K562 (cell line): ENCODE measurements around the gene SHISA4. TPM values are rescaled to one million over a fixed set of nuclear protein-coding genes. Genes with fewer than 3 reads are reported as not detected.

Source experiments
- CCAR2 ChIP-seq: fragments of 200-400 bp; formaldehyde crosslinking; IDR thresholded peaks from 2 replicates; pipeline ENCODE4 v1.6.1; 2017; ENCODE audit warnings: mild to moderate bottlenecking, low read depth, low read length
- DPF2 ChIP-seq: fragments of 450-650 bp; IDR thresholded peaks from 2 replicates; pipeline ENCODE4 v1.6.1; 2016
- HNRNPLL ChIP-seq: fragments of 200-400 bp; formaldehyde crosslinking; IDR thresholded peaks from 2 replicates; pipeline ENCODE4 v1.6.1; 2017; ENCODE audit warnings: low read length, low read depth, mild to moderate bottlenecking; ENCODE audit not compliant: poor library complexity, severe bottlenecking
- LEF1 ChIP-seq: fragments of 450-650 bp; IDR thresholded peaks from 2 replicates; pipeline ENCODE4 v1.6.1; 2016; ENCODE audit warnings: mild to moderate bottlenecking
- NR1H2 ChIP-seq: sonication (generic); formaldehyde crosslinking; IDR thresholded peaks from 2 replicates; pipeline ENCODE4 v1.4.0; 2020; ENCODE audit warnings: mild to moderate bottlenecking, missing genetic modification reagents
- PATZ1 ChIP-seq: fragments of 250-450 bp; sonication (Bioruptor Pico); IDR thresholded peaks from 2 replicates; pipeline ENCODE4 v1.5.0; 2020; ENCODE audit warnings: mild to moderate bottlenecking, borderline replicate concordance
- REST ChIP-seq, 2 experiments: fragments of 450-650 bp; formaldehyde crosslinking in 1 of 2; IDR thresholded peaks; 2 replicates each; pipeline versions ENCODE4 v1.4.0 to v1.6.1; 2014 to 2020; ENCODE audit warnings: mild to moderate bottlenecking in 2 of 2, borderline replicate concordance in 1 of 2, low read depth in 1 of 2
- TAL1 ChIP-seq: fragments of 450-650 bp; IDR thresholded peaks from 2 replicates; pipeline ENCODE4 v1.6.1; 2016; ENCODE audit warnings: mild to moderate bottlenecking
- YBX1 ChIP-seq: fragments of 450-650 bp; IDR thresholded peaks from 2 replicates; pipeline ENCODE4 v1.7.1; 2016; ENCODE audit warnings: mild to moderate bottlenecking
- ZBTB2 ChIP-seq: fragments of 450-650 bp; IDR thresholded peaks from 2 replicates; pipeline ENCODE4 v1.6.1; 2016; ENCODE audit warnings: antibody characterized with exemption
- ZNF133 ChIP-seq: fragments of 250-450 bp; sonication (Bioruptor Pico); IDR thresholded peaks from 2 replicates; pipeline ENCODE4 v1.4.0; 2020; ENCODE audit warnings: mild to moderate bottlenecking
- ZNF184 ChIP-seq: sonication (generic); formaldehyde crosslinking; IDR thresholded peaks from 2 replicates; pipeline ENCODE4 v1.5.0; 2020; ENCODE audit warnings: missing genetic modification reagents
- ZNF253 ChIP-seq: fragments of 250-450 bp; sonication (Bioruptor Pico); conservative IDR thresholded peaks from 2 replicates; pipeline ENCODE4 v1.6.1; 2021; ENCODE audit warnings: mild to moderate bottlenecking
- polyA plus RNA-seq, 8 experiments: library from polyadenylated mRNA; depleted of rRNA in 4 of 8; stranded (reverse) in 5 of 8; unstranded in 3 of 8; fragments of >200 nt; fragmentation: Nextera tagmentation in 2 of 8; fragmentation: Illumina TruSeq in 1 of 8; extraction: Ambion mirVana in 2 of 8; extraction: Trizol in 1 of 8; gene quantifications; 2 replicates each; pipeline versions ENCODE4 v1.2.1 to v1.2.3, GENCODE V29; 2011 to 2014; ENCODE audit warnings: inconsistent platforms in 1 of 8, missing spikeins in 1 of 8
- total RNA-seq, 7 experiments: library from RNA; depleted of rRNA in 6 of 7; stranded (reverse); fragments of >200 nt in 6 of 7; fragmentation: Illumina TruSeq in 2 of 7; extraction: Trizol in 2 of 7; gene quantifications; 2 replicates each; pipeline versions ENCODE4 v1.2.1 to v1.2.3, GENCODE V29; 2011 to 2021; ENCODE audit warnings: low replicate concordance in 1 of 7
- TF ChIP-seq, protein P1 (sequence below): fragments of 250-450 bp; sonication (Bioruptor Pico); IDR thresholded peaks from 2 replicates; pipeline ENCODE4 v1.8.0; 2022; ENCODE audit warnings: inconsistent platforms, mild to moderate bottlenecking, moderate library complexity, borderline replicate concordance

SHISA4 gene
- total and polyA plus RNA-seq, 9 of the 15 experiments (the other 6 are each of a cell fraction or from before 2014, with no cell fraction given) = 0.15 to 0.95 (median 0.68) TPM; not detected in 2

- TF ChIP-seq REST (IDR thresholded peaks at IDR 0.05; ENCODE audit: borderline replicate concordance) (peak; percentile 19; the same call in 1 of the 2 replicates), REST (CRISPR knock-in tag; IDR thresholded peaks at IDR 0.05; ENCODE audit: low read depth) (no peak), PATZ1 (no peak), LEF1 (peak; percentile 92), TAL1 (peak; percentile 31; the same call in 1 of the 2 replicates), ZNF133 (no peak), ZNF184 (CRISPR knock-in tag) (no peak), DPF2 (peak; percentile 81), HNRNPLL (no peak), NR1H2 (CRISPR knock-in tag) (no peak), CCAR2 (no peak), ZBTB2 (peak; percentile 75; the same call in 1 of the 2 replicates), YBX1 (no peak), ZNF253 (no peak)
- TF ChIP-seq, protein P1, sequence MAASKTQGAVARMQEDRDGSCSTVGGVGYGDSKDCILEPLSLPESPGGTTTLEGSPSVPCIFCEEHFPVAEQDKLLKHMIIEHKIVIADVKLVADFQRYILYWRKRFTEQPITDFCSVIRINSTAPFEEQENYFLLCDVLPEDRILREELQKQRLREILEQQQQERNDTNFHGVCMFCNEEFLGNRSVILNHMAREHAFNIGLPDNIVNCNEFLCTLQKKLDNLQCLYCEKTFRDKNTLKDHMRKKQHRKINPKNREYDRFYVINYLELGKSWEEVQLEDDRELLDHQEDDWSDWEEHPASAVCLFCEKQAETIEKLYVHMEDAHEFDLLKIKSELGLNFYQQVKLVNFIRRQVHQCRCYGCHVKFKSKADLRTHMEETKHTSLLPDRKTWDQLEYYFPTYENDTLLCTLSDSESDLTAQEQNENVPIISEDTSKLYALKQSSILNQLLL (CRISPR knock-in tag) = no peak
These were observed 52.9 kb downstream of the SHISA4 start (continued) for GRCh38 chr1:201941420-201942128.
